PC-9 (cell line): ENCODE results near the gene PXDN. TPM values are rescaled to one million over a fixed set of nuclear protein-coding genes. Genes with fewer than 3 reads are reported as not detected.

Source experiments
- BruUV-seq: library from RNA; stranded (reverse); fragments of 400-500 nt; replicated peaks from 2 replicates; lab custom pipeline; 2021; lab: Mats Ljungman, UMichigan
- CTCF ChIA-PET: fragments of 300-600 bp; sonication (Branson Sonifier 250); formaldehyde crosslinking; loops from one replicate; lab custom pipeline; 2022; ENCODE audit warnings: antibody characterized with exemption; lab: Charles Lee
- POLR2A ChIA-PET: fragments of 300-600 bp; sonication (Branson Sonifier 250); formaldehyde crosslinking; loops from one replicate; lab custom pipeline; 2022; ENCODE audit warnings: antibody characterized with exemption; ENCODE audit not compliant: unreplicated experiment; lab: Charles Lee
- DNase-seq, 2 experiments: peaks; one replicate each; pipeline versions ENCODE4 v3.0.0 to v3.0.0-alpha.2; 2015 to 2022; ENCODE audit warnings: mixed read lengths in 1 of 2
- H2AFZ ChIP-seq: fragments of 200-600 bp; sonication (generic); 2 replicates; pipeline ENCODE4 v1.8.1; 2017; ENCODE audit warnings: antibody characterized with exemption
- H3F3A ChIP-seq: fragments of 200-600 bp; sonication (generic); 2 replicates; pipeline ENCODE4 v1.8.1; 2017; ENCODE audit warnings: antibody characterized with exemption, mild to moderate bottlenecking, low read depth; ENCODE audit not compliant: insufficient read depth
- H3K27ac ChIP-seq: fragments of 200-600 bp; sonication (generic); 2 replicates; pipeline ENCODE4 v1.6.1; 2016; ENCODE audit warnings: mixed run types
- H3K27me3 ChIP-seq: fragments of 200-600 bp; sonication (generic); 2 replicates; pipeline ENCODE4 v1.6.1; 2016; ENCODE audit warnings: low read depth, mixed run types; ENCODE audit not compliant: insufficient read depth
- H3K36me3 ChIP-seq: fragments of 200-600 bp; sonication (generic); 2 replicates; pipeline ENCODE4 v1.6.1; 2016; ENCODE audit warnings: low read depth, mixed run types
- H3K4me1 ChIP-seq: fragments of 200-600 bp; sonication (generic); replicated peaks from 2 replicates; pipeline ENCODE4 v1.6.1; 2016; ENCODE audit warnings: mixed run types; ENCODE audit not compliant: insufficient read depth
- H3K4me2 ChIP-seq: fragments of 200-600 bp; sonication (generic); 2 replicates; pipeline ENCODE4 v1.6.1; 2017; ENCODE audit warnings: mixed run types
- H3K4me3 ChIP-seq: fragments of 200-600 bp; sonication (generic); 2 replicates; pipeline ENCODE4 v1.6.1; 2016; ENCODE audit warnings: mixed run types
- H3K79me2 ChIP-seq: fragments of 200-600 bp; sonication (generic); 2 replicates; pipeline ENCODE4 v1.6.1; 2017; ENCODE audit warnings: low read depth, mixed run types
- H3K9me2 ChIP-seq: fragments of 200-600 bp; sonication (generic); 2 replicates; pipeline ENCODE4 v1.8.1; 2017; ENCODE audit warnings: mild to moderate bottlenecking; ENCODE audit not compliant: insufficient read depth
- H3K9me3 ChIP-seq: fragments of 200-600 bp; sonication (generic); 2 replicates; pipeline ENCODE4 v1.8.1; 2016; ENCODE audit warnings: low read depth; ENCODE audit not compliant: insufficient read depth
- H4K20me1 ChIP-seq: fragments of 200-600 bp; sonication (generic); 2 replicates; pipeline ENCODE4 v1.8.1; 2017; ENCODE audit not compliant: insufficient read depth
- EZH2 ChIP-seq: fragments of 200-600 bp; sonication (generic); IDR thresholded peaks from 2 replicates; pipeline ENCODE4 v1.8.0; 2017; ENCODE audit warnings: antibody characterized with exemption, low read depth
- intact Hi-C: fragments of 100-400 bp; cut with micrococcal nuclease; formaldehyde crosslinking; loops from one replicate; pipeline ENCODE4 v1.10.0; 2022; ENCODE audit not compliant: unreplicated experiment
- total RNA-seq: library from RNA; stranded (reverse); gene quantifications from 2 replicates; pipeline ENCODE4 v1.2.3, GENCODE V29; 2021
- TF ChIP-seq, protein P1 (sequence below): fragments of 200-600 bp; sonication (generic); conservative IDR thresholded peaks from 2 replicates; pipeline ENCODE4 v1.6.1; 2017; ENCODE audit warnings: mixed run types, antibody characterized with exemption, mild to moderate bottlenecking, moderate library complexity

The PXDN gene
- total RNA-seq, 1 experiment from 2014 or later, result 91.1 TPM

GRCh38 chr2:1581965-1582625, 162.2 kb downstream of the PXDN start:
- DNase-seq, result no peak
- Histone ChIP-seq H3K4me2 (no peak overlapping the region), H2AFZ (no peak overlapping the region), H3K4me1 (peaks cover 39% of the 10 kb centered on the region), H3F3A (peaks cover 23% of the 10 kb centered on the region), H3K9me3 (no peaks in the 10 kb centered on the region; the same call in 1 of the 2 replicates), H3K4me3 (no peak overlapping the region), H3K9me2 (no peaks in the 10 kb centered on the region), H4K20me1 (no peaks in the 10 kb centered on the region; the same call in 1 of the 2 replicates), H3K36me3 (no peaks in the 10 kb centered on the region), H3K27ac (no peak overlapping the region), H3K79me2 (no peaks in the 10 kb centered on the region), H3K27me3 (peaks cover 20% of the 10 kb centered on the region)
- TF ChIP-seq, protein P1, sequence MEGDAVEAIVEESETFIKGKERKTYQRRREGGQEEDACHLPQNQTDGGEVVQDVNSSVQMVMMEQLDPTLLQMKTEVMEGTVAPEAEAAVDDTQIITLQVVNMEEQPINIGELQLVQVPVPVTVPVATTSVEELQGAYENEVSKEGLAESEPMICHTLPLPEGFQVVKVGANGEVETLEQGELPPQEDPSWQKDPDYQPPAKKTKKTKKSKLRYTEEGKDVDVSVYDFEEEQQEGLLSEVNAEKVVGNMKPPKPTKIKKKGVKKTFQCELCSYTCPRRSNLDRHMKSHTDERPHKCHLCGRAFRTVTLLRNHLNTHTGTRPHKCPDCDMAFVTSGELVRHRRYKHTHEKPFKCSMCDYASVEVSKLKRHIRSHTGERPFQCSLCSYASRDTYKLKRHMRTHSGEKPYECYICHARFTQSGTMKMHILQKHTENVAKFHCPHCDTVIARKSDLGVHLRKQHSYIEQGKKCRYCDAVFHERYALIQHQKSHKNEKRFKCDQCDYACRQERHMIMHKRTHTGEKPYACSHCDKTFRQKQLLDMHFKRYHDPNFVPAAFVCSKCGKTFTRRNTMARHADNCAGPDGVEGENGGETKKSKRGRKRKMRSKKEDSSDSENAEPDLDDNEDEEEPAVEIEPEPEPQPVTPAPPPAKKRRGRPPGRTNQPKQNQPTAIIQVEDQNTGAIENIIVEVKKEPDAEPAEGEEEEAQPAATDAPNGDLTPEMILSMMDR, result no peak
- no peak for TF ChIP-seq EZH2
- ChIA-PET POLR2A (no interaction called here), CTCF (no interaction called here)
- no TSS peak for BruUV-seq
- intact Hi-C loops, result no loop called here
